T-helper 2 cell treated with Interferon-gamma antibody and Interleukin-4, amounts not matched to agents 5 μg/mL and 100 μg/mL, for 36 hours (primary cell): Measurements from ENCODE around the gene SLC13A3.

Source experiments
- DNase-seq: peaks from one replicate; pipeline ENCODE4 v3.0.0; 2021; ENCODE audit warnings: low spot score
- H3K27ac Mint-ChIP-seq: one replicate; pipeline ENCODE4 v1.8.0; 2021; ENCODE audit warnings: mild to moderate bottlenecking, mixed read lengths
- H3K27me3 Mint-ChIP-seq: one replicate; pipeline ENCODE4 v1.8.0; 2021; ENCODE audit warnings: low read depth, mixed read lengths
- H3K36me3 Mint-ChIP-seq: one replicate; pipeline ENCODE4 v1.8.0; 2021; ENCODE audit warnings: low read depth, mixed read lengths
- H3K4me1 Mint-ChIP-seq: one replicate; pipeline ENCODE4 v1.8.0; 2021; ENCODE audit warnings: low read depth, mixed read lengths
- H3K4me3 Mint-ChIP-seq: one replicate; pipeline ENCODE4 v1.8.0; 2022; ENCODE audit warnings: mild to moderate bottlenecking, moderate library complexity, mixed read lengths
- H3K9me3 Mint-ChIP-seq: one replicate; pipeline ENCODE4 v1.8.0; 2021; ENCODE audit warnings: mixed read lengths

SLC13A3 gene, protein sequence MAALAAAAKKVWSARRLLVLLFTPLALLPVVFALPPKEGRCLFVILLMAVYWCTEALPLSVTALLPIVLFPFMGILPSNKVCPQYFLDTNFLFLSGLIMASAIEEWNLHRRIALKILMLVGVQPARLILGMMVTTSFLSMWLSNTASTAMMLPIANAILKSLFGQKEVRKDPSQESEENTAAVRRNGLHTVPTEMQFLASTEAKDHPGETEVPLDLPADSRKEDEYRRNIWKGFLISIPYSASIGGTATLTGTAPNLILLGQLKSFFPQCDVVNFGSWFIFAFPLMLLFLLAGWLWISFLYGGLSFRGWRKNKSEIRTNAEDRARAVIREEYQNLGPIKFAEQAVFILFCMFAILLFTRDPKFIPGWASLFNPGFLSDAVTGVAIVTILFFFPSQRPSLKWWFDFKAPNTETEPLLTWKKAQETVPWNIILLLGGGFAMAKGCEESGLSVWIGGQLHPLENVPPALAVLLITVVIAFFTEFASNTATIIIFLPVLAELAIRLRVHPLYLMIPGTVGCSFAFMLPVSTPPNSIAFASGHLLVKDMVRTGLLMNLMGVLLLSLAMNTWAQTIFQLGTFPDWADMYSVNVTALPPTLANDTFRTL

DNA sequence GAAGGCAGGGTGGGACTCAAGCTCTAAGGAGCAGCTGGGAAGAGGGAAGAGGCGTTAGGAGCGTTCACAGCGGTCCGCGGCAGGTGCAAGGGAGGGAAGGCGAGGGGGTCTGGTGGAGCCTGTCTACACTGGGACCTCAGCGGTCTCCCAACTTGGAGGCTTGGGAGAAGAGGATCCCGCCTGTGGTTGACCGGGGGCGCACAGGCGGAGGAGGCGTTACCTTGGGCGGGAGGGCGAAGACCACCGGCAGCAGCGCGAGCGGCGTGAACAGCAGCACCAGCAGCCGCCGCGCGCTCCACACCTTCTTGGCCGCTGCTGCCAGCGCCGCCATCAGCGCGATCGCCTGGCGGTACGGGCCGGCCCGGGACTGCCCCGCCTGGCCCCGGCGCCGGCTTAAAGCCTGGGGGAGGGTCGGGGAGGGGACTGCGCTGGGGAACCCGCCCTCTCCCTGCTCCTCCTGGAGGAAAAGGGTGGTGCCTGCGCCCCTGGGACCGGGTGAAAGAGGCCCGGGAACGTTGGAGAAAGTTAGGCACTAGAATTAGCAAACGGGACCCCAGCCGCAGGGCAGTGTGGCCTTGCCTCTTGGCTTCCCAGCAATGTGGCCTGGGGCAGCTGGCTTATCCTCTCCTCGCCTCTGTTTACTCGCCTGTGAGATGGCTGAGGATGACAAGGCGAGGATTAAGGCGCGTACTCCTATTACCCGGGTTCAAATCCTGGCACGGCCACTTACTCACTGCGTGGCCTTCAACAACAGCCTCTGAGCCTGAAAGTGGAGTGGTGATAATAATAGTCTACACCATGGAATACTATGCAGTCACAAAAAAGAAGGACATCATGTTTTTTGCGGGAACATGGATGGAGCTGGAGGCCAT is at the start of gene SLC13A3:
Gene SLC13A3 (minus strand): TSS at position 369 of the 872 bp plus-strand sequence. CDS start 38 bp downstream, at position 331.
- Mint-ChIP-seq H3K27ac (no peak within 1 kb of the TSS), H3K27me3 (peaks cover 51% of the 10 kb centered on the region), H3K9me3 (no peaks in the 10 kb centered on the region), H3K4me1 (no peaks in the 10 kb centered on the region), H3K4me3 (no peak within 1 kb of the TSS), H3K36me3 (no peaks in the 10 kb centered on the region)
- no peak for DNase-seq

- H3K27me3 Mint-ChIP-seq: peaks cover 21% of the 10 kb centered on the region
- H3K4me3 Mint-ChIP-seq: no peak overlapping the region
- no peaks in the 10 kb centered on the region for H3K36me3 Mint-ChIP-seq
- H3K4me1 Mint-ChIP-seq: no peaks in the 10 kb centered on the region
- H3K9me3 Mint-ChIP-seq: no peaks in the 10 kb centered on the region
- DNase-seq: no peak
- no peak overlapping the region for H3K27ac Mint-ChIP-seq
Observed at GRCh38 chr20:46701057-46701456, 49.8 kb upstream of the SLC13A3 start.

DNA sequence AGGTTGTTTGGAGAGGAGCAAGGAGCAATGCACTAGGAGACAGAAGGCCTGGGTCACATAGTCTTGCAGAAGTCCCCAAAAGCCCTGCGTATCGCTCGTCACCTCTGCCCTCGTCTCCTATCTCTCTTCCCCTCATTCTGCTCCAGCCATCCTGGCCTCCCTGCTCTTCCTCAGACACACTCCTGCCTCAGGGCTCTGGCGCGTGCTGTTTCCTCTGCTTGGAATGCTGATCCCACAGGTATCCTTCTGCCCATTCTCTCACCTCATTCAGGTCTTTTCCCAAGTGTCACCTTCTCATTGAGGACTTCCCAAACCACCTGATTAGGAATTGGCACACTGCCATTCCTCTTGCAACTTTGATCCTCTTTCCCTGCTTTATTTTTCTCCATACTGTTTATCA is 49.2 kb upstream of the SLC13A3 start:
- Mint-ChIP-seq H3K4me3 (no peak overlapping the region), H3K36me3 (no peaks in the 10 kb centered on the region), H3K4me1 (no peaks in the 10 kb centered on the region), H3K27me3 (peaks cover 20% of the 10 kb centered on the region), H3K9me3 (no peaks in the 10 kb centered on the region), H3K27ac (no peak overlapping the region)
- DNase-seq: no peak

DNA sequence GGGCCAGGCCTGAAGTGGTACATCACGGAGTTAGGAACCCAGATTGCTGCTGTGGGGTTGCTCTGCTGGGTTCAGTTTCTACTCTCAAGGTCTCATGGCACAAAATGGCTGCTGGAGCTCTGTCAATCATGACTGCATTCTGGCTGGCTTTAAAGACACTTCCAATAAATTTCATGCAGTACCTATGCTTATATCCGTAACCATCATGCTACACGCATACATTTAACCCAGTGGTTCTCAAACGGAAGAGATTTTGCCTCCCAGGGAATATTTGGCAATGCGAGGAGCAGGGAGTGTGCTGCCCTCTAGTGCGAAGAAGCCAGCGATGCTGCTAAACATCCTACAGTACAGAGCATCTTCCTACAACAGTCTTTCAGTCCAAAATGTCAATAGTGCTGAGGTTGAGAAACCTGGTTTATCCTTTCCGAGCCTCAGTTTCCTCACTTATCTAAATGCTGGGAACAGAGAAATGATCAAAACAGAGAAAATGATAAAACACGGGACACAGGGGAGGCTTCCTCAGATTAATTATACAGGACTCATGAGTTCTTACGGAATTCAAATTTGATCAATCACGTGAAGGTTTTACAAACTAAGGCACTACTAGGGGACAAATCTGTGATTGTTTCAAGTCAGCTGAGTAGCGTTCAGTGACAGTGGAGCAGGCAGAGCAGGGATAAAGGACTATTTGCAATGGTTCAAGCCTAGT is 48.5 kb upstream of the SLC13A3 start:
- H3K36me3 Mint-ChIP-seq: no peaks in the 10 kb centered on the region
- H3K27me3 Mint-ChIP-seq: peaks cover 15% of the 10 kb centered on the region
- no peak overlapping the region for H3K27ac Mint-ChIP-seq
- DNase-seq: no peak
- H3K9me3 Mint-ChIP-seq: no peaks in the 10 kb centered on the region
- no peak overlapping the region for H3K4me3 Mint-ChIP-seq
- H3K4me1 Mint-ChIP-seq: peaks cover under 1% of the 10 kb centered on the region

DNA sequence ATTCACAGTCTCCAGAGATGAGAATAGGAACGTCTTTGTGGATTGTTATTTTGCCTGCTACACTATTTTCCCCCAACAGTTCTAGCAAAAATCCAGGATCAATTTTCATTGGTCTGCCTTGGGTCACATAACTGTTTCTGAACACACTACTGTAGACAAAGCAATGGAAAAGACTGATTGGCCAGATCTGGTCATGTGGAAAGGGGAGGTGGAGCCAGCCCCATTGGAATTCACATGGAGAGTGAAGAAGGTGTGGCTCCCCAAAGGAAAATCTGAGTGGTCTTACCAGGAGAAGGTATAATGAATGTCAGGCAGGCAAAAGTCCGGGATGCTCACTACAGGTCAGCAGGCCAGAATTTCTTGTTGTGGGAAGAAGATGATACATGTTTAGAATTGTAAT is 47.5 kb upstream of the SLC13A3 start:
- no peak for DNase-seq
- Mint-ChIP-seq H3K27me3 (peaks cover 8% of the 10 kb centered on the region), H3K4me1 (peaks cover 6% of the 10 kb centered on the region), H3K27ac (no peak overlapping the region), H3K36me3 (no peaks in the 10 kb centered on the region), H3K9me3 (no peaks in the 10 kb centered on the region), H3K4me3 (no peak overlapping the region)

DNA sequence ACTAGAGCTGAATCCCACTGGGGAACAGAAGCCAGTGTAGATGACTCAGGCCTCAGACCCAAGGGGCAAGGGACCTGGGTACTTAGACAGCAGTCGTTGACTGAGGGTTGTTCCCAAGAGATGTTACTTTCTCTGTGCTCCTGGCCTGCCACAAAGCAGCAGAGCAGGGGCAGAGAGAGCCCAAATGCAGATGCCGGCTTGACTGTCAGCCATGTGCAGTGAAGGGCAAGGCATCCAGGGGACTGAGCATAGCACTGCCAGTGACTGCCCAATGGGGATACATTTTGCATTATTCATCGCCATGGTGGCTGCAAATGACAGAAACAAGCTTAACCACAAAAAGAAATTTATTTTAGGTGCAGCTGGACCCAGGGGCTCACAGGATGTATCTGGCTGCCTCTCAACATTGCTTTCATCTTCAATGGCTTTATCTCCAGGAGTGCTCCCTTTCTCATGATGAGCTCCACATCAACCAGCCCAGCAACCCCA is 45.6 kb upstream of the SLC13A3 start:
- DNase-seq: no peak
- Mint-ChIP-seq H3K36me3 (no peaks in the 10 kb centered on the region), H3K27me3 (peaks cover 8% of the 10 kb centered on the region), H3K4me3 (no peak overlapping the region), H3K27ac (no peak overlapping the region), H3K4me1 (peaks cover 6% of the 10 kb centered on the region), H3K9me3 (no peaks in the 10 kb centered on the region)

DNA sequence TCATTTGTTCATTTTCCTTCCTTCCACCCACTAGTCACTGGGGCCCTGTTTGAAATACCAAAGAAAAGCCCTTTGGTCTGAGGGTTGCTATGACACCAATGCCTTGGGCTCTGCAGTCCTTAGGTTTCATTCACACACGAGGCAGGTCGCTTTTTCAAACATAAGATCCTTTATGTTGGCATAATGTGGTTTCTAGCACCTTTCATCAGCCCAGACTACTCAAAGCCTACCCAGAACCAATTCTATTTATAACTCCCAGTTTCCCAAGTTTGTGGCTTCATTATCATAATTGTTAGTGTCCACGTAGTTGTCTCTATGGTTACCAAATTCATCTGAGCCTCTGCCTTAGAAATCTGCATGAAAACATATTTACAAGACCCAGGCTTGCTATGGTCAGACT is 44.6 kb upstream of the SLC13A3 start:
- Mint-ChIP-seq H3K9me3 (no peaks in the 10 kb centered on the region), H3K27me3 (peaks cover 8% of the 10 kb centered on the region), H3K4me3 (no peak overlapping the region), H3K4me1 (peaks cover 6% of the 10 kb centered on the region), H3K36me3 (no peaks in the 10 kb centered on the region), H3K27ac (no peak overlapping the region)
- no peak for DNase-seq

DNA sequence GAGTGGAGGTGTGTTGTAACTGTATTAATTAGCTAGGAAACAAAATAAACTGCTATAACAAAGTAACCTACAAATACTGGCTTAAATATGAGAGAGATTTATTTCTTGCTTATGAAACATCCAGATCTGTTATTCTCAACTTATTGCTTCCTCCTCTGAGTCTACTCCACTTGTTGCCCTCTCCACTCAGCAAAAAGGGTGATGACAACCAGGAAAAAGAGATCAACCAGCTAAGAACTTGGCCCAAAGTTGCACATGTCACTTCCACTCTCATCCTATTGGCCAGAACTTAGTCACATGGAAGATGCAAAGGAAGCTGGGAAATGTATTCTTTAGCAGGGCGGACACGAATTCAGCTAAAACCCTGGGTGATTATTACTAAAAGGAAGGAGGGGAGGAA is 43.2 kb upstream of the SLC13A3 start:
- no peak for DNase-seq
- Mint-ChIP-seq H3K27me3 (peaks cover 4% of the 10 kb centered on the region), H3K36me3 (no peaks in the 10 kb centered on the region), H3K27ac (no peak overlapping the region), H3K4me1 (peaks cover 11% of the 10 kb centered on the region), H3K4me3 (no peak overlapping the region), H3K9me3 (no peaks in the 10 kb centered on the region)

DNA sequence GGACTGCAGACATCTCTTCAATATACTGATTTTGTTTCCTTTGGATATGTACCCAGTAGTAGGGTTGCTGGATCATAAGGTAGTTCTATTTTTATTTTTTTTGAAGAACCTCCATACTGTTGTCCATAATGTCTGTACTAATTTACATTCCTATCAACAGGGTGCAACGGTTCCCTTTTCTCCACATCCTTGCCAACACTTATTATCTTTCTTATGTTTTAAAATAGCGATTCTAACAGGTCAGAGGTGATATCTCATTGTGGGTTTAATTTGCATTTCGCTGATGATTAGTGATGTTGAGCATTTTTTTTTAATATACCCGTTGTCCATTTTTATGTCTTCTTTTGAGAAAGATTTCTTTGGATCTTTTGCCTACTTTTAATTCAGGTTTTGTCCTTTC is 39.9 kb upstream of the SLC13A3 start:
- Mint-ChIP-seq H3K27me3 (no peaks in the 10 kb centered on the region), H3K4me3 (no peak overlapping the region), H3K9me3 (no peaks in the 10 kb centered on the region), H3K4me1 (peaks cover 27% of the 10 kb centered on the region), H3K36me3 (peaks cover 10% of the 10 kb centered on the region), H3K27ac (no peak overlapping the region)
- no peak for DNase-seq

DNA sequence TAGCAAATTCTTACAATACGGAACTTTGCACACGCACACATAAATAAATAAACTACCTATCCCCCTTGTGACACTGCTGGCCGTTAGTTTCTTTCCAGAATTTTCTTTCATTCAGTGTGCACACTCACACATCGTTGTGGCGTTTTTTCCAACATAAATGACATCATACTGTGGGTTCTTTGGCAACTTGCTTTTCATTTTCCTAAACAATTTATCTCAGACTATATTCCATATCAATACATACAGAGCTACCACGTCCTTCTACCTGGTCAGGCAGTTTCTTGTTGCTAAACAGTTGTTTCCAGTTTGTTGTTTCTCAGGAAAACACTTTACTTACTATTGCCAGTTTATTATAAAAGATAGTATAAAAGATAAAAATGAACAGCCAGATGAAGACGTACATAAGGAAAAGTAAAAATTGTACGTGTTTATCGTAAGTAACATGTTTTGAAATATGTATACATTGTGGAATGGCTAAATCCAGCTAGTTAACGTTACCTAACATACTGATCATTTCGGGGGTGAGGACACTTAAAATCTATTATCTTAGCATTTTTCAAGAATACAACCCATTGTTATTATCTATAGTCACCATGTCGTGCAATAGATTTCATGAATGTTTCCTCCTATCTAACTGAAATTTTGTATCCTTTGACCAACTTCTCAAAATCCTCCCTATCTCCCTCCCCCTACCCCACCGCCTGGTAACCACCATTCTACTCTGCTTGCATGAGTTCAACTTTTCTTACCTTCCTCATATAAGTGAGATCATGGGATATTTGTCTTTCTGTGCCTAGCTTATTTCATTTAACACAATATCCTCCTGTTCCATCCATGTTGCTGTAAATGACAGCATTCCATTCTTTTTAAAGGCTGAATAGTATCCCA is 39.2 kb upstream of the SLC13A3 start:
- DNase-seq: no peak
- Mint-ChIP-seq H3K4me1 (peaks cover 33% of the 10 kb centered on the region), H3K27me3 (no peaks in the 10 kb centered on the region)

DNA sequence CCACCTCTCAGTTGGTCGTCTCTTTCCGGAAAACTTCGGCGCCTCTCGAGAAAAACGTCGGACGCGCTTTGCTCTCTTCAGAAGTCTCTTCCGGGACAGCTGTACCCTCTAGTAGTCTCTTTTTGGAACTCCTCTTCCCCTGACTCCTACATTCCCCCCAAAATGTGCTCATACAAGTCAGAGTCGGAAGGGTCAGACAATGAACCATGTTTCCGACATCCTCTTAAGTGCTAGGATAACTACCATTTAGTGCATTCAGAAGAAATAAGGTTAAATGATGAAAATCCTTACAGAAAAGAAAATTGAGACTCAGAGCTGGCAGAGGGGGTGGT is 38.5 kb upstream of the SLC13A3 start:
- peaks cover 34% of the 10 kb centered on the region for H3K4me1 Mint-ChIP-seq

More for the DNA sequence above, 39.2 kb upstream of the SLC13A3 start:
- Mint-ChIP-seq H3K9me3 (no peaks in the 10 kb centered on the region), H3K27ac (peak overlapping the region; percentile 55), H3K4me3 (peak overlapping the region; percentile 60), H3K36me3 (peaks cover 15% of the 10 kb centered on the region)

GRCh38 chr20:46689082-46689753 is 38.0 kb upstream of the SLC13A3 start, which contains the start of gene TP53RK:
Gene TP53RK (minus strand): TSS chr20:46689444. CDS start chr20:46689414, 30 bp downstream.
- peak within 1 kb of the TSS; percentile 89 for H3K4me3 Mint-ChIP-seq

More for the DNA sequence above, 38.5 kb upstream of the SLC13A3 start:
- no peak for DNase-seq
- Mint-ChIP-seq H3K27me3 (no peaks in the 10 kb centered on the region), H3K9me3 (no peaks in the 10 kb centered on the region), H3K36me3 (peaks cover 19% of the 10 kb centered on the region), H3K27ac (peak overlapping the region; percentile 87), H3K4me3 (peak overlapping the region; percentile 89)

More at GRCh38 chr20:46689082-46689753, 38.0 kb upstream of the SLC13A3 start, which contains the start of gene TP53RK:
- Mint-ChIP-seq H3K9me3 (no peaks in the 10 kb centered on the region), H3K27ac (peak within 1 kb of the TSS; percentile 87), H3K27me3 (no peaks in the 10 kb centered on the region), H3K4me1 (peaks cover 29% of the 10 kb centered on the region), H3K36me3 (peaks cover 20% of the 10 kb centered on the region)
- peak; percentile 97 for DNase-seq
